GM21737 (cell line): ENCODE data around the gene TNS4.

ENCODE experiments used
- ATAC-seq: cut with Tn5 transposase; IDR thresholded peaks from one replicate; pipeline ENCODE4 v1.9.1; 2021; ENCODE audit warnings: mild to moderate bottlenecking, moderate library complexity; ENCODE audit not compliant: unreplicated experiment

The TNS4 gene

DNA sequence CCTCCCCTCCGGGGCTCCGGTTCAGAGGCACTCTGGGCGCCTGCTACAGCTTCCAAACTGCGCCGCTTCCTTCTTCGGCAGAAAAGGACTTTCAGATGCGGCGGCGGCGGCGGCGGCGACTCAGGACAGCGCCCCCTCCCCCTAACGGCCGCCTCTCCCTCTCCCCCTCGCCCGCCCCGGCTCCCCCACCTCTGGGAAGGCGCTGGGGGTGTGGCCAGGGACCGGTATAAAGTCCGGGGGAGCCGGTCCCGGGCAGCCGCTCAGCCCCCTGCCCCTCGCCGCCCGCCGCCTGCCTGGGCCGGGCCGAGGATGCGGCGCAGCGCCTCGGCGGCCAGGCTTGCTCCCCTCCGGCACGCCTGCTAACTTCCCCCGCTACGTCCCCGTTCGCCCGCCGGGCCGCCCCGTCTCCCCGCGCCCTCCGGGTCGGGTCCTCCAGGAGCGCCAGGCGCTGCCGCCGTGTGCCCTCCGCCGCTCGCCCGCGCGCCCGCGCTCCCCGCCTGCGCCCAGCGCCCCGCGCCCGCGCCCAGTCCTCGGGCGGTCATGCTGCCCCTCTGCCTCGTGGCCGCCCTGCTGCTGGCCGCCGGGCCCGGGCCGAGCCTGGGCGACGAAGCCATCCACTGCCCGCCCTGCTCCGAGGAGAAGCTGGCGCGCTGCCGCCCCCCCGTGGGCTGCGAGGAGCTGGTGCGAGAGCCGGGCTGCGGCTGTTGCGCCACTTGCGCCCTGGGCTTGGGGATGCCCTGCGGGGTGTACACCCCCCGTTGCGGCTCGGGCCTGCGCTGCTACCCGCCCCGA is 58.0 kb downstream of the TNS4 start, which contains the start of gene IGFBP4:
TSS of gene IGFBP4 (plus strand) at position 255 of the 792 bp plus-strand sequence. CDS start at position 541, 286 bp downstream.
- no peak for ATAC-seq

DNA sequence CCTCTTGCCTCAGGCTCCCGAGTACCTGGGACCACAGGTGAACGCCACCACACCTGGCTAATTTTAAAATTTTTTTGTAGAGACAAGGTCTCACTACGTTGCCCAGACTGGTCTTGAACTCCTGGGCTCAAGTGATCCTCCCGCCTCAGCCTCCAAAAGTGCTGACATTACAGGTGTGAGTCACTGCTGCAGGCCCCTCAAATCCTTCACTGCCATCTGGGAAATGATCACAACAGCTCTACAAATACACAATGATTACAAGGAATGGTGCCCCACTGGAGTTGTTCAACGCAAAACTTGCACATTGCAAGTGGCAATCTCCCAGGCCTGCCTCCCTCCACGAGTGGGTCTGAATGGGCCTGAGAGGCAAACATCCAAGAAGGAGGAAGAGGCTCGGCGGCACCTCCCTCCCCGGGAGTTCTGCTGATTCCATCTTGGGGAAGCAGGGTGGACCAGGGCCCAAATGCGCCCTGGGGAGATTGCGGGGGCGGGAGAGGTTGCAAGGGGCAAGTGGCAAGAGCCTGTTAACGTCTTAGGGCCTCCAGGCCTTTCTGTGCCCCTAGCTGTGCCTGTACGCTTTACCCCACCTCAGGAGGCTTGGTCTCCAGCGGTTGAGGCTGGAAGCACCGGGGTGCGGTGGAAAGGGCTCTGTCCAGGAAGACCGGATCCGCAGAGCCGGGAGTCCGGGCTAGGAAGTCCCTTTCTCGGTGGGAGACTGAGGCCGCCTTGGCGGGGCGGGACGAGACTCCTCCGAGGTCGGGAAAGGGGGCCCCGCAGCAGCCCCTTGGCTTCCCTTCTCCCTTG is 58.8 kb downstream of the TNS4 start:
- ATAC-seq, result no peak

DNA sequence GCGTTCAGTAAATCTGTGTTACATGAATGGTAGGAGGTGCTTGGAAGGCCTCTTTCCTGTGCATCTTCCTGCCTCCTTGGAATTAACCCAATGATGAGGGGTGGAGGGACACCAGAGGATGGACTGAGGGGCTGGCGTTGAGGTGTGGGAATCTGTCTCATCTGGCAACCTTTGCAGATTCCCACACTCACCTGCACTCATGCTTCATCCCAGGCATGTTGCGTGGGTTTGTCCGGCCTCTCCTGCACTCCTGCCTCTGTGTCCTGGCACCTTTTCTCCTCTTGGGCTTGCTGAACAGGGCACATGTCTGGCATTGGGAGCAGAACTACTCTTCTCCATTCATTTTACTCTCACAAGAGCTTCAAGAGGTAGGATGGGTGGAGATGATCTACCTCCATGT is 61.3 kb downstream of the TNS4 start:
- ATAC-seq, result no peak

DNA sequence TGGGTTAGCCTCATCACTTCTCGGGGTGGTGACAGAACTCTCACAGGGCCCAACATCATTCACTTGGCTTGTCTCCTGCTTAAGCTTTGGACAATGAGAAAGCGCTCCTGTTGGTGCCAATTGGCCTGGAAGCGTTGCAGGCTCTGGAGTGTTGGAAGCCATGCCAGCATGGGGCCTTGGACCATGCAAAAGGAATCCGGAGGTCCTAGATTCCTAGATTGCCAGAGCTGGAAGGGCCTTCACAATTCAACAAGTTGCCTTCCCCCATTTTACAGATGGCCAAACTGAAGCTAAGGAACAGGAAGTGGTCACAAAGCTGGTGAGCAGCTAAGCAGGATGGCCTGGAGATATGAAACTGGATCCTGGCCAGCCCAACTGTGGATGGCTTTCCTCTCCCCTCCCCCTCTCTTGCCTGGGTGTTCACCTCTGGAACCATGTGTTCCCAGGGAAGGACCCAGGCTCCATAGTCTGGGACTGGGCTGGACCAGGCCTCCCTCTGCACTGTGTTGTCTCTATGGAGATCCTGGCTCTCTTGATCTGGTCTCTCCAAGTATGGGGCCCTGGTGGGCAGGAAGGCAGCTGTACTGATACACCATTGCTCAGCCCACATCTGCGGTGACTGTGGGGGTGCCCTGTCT is 64.2 kb downstream of the TNS4 start:
- no peak for ATAC-seq

DNA sequence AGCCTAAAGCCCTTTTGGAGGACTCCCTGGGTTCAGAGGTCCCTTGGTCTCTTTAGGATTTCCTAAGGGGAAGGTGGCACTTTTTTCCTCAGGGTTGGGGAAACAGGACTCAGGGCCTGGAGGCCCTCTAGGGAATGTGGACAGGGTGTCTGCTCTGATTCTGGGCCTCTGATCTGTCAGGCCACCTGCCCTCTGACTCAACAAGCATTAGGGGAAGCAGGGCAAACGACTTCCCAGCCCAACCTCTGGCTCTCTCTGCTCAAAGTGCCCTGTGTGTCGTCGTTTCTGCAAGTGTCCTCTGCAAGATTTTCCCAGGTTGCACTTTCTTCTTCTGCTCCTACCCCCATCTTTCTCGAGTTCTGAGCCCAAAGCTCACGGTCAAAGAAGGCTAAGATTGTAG is 64.8 kb downstream of the TNS4 start:
- no peak for ATAC-seq

DNA sequence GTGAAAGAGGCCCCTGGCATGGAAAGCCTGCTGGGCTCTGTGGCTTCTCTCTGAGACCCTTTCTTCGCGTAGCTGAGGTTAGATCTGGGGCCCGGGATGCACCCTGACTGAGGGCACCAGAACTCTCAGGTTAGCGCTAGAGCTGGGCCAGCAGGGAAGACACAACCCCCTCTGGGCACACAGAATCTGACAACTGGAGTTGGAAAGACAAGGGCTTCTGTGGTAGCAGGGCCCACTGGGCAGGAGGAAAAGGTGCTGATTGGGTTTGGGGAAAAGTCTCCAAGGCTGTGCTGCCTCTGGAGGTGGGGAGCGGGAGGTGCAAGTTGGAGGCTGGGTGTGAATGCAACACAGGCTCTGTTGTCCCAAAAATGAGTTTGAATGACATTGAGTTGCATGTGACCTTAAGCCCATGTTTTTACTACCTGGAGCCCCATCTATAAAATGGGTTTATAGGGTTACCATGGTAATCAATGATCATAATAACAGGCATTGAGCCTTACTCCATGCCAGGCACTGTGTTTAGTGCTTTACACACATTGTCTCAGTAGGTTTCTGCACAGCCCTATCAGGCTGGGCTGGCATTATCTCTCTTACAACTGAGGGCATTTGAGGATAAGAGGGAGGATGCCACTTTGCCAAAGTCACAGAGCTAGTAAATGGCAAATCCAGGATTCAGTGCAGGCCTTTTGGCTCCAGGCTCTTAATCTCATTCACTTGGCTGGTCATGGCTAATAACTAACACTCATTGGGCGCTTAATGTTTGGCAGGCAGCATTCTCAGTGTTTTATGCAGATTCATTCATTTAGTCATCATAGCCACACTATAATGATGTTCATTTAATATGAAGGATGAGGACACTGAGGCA is 67.6 kb downstream of the TNS4 start:
- ATAC-seq, result no peak

DNA sequence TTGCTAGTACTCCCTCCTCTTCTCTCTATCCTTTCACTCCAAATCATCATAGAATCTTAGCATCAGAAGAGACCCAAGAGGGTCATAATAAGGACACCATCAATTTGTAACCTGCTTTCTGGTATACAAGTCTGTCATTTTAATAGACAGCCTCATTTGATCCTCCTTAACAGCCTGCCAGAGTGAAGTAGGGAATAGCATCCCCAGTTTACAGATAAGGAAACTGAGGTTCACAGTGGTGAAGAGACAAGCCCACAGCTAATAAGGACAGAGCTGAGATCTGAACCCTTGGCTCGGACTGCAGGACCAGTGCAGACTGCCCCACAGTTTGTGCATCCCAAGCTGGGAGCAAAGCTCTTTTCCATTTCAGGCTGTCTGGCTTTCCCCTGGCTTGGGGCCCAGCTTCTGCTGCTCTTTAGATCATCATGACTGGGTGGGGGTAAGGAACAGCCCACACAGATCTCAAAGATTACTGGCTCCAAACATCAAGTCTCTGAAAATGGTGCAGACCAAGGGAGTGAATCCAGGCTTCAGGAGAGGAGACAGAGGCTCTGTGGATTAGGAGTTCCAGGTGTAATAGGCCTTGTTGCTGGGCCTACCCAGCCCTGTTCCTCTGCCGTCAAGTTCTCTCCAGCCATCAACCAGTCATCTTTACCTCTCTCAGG is 68.4 kb downstream of the TNS4 start:
- no peak for ATAC-seq

DNA sequence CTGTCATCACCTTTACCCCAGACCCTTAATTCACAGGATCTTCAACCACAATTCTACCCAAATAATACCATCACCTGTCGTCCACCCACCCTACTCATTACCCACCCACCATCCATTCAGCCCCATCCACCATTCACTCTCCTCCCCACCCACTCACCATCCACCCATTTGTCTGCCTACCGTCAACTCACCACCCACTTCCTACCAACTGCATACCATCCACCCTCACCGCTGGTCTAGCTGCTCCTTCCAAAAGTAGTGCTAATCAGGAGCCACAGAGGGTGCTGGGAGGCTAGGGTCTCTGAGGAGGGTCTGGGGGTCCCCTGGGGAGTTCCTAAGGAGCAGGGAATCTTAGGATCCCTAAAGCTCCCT is 70.2 kb downstream of the TNS4 start:
- no peak for ATAC-seq

DNA sequence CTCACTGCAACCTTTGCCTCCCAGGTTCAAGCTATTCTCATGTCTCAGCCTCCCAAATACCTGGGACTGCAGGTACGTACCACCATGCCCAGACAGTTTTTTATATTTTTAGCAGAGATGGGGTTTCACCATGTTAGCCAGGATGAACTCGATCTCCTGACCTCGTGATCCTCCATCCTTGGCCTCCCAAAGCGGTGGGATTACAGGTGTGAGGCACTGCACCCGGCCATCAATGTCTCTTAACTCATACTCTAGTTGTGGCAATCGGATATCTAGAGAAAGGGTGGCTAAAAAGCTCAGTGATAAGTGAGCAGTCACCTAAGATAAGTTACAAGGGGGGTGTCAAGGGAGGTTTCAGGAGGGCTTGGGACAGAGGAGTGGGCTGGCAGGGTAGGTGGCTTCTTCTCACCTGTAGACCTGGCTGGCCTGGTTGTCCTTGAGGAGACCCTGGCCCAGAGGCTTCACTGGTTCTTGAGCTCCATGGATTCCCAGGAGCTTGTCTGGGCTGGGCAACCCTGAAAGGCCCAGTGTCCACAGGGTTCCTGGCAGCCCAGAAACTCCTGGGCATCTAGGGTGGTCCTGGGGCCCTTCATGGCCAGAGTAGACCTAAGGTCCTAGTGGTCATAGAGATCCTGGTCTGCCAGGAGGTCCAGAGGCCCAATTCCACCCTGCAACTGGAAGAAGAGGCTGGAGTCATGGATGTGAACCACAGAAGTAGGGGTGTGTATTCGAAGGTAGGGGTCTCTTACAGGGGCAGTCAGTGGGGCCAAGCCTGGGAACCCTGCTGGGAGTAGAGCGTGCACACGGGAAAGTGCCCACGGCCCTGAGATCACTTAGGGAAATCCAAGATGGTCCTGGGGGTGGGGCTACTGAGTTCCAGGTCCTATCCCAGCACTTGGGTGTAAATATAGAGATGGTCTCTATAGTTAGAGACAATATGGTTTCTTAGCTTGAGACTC is 70.9 kb downstream of the TNS4 start:
- ATAC-seq, result no peak

DNA sequence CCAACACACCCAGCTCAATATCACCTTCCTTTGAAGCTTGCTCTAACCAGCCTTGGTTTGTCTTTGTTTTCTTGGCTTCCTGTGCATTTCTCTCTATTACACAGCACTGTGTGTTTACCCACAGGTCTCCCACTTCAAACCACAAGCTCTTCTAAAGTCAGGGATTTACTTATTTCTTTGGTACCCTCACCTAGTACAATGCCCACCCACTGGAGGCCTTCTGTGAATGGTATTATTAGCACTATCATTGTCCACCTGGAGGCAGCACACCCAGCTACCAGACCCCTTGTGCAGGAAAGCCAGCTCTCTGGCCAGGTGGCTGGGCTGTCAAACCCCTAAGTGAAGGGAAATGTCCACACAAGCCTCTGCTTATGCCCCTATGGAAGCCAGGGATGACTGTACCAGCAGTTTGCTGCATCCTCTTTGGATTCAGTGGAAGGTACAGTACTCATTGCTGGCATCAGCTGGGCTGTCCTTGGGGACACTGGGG is 74.4 kb downstream of the TNS4 start:
- no peak for ATAC-seq
